Gastrocnemius medialis (tissue), 4 donors: ENCODE measurements around the gene PLCB1.

ENCODE experiments used
- CTCF ChIP-seq, 5 experiments: fragments of 450-650 bp in 3 of 5; fragments of 200-600 bp in 2 of 5; sonication (generic) in 2 of 5; IDR thresholded peaks in 4 of 5; conservative IDR thresholded peaks in 1 of 5; 1 replicate in 4 of 5; 2 replicates in 1 of 5; pipeline ENCODE4 v1.5.1; 2016 to 2019; ENCODE audit warnings: antibody characterized with exemption in 5 of 5, mild to moderate bottlenecking in 3 of 5, moderate library complexity in 3 of 5
- POLR2A ChIP-seq, 2 donors: fragments of 450-650 bp; IDR thresholded peaks; one replicate each; pipeline ENCODE4 v1.6.1; 2017; ENCODE audit warnings: antibody characterized with exemption in 2 of 2, mild to moderate bottlenecking in 2 of 2, moderate library complexity in 2 of 2

- TF ChIP-seq CTCF (IDR thresholded peaks at IDR 0.05 in 4 of 5, conservative IDR thresholded peaks at IDR 0.05 in 1 of 5): no peak
- TF ChIP-seq POLR2A (IDR thresholded peaks at IDR 0.05): no peak
These were observed 243.8 kb downstream of the PLCB1 start for GRCh38 chr20:8375898-8376297.
